MM.1S (cell line): ENCODE measurements around the gene DAB2.

ENCODE experiments used
- DNase-seq: peaks from one replicate; pipeline ENCODE4 v3.0.0-alpha.2; 2015
- H2AFZ ChIP-seq: fragments of 300-600 bp; sonication (generic); 2 replicates; pipeline ENCODE4 v1.6.0; 2016; ENCODE audit warnings: antibody characterized with exemption, low read length
- H3F3A ChIP-seq: fragments of 300-600 bp; sonication (generic); 2 replicates; pipeline ENCODE4 v1.6.1; 2016; ENCODE audit warnings: mild to moderate bottlenecking, antibody characterized with exemption, low read length, moderate library complexity, mixed read lengths; ENCODE audit not compliant: insufficient read depth
- H3K27ac ChIP-seq: fragments of 300-600 bp; sonication (generic); 2 replicates; pipeline ENCODE4 v1.5.1; 2016; ENCODE audit warnings: mild to moderate bottlenecking, low read length
- H3K27me3 ChIP-seq: fragments of 300-600 bp; sonication (generic); replicated peaks from 2 replicates; pipeline ENCODE4 v1.6.0; 2016; ENCODE audit warnings: low read length; ENCODE audit not compliant: insufficient read depth
- H3K36me3 ChIP-seq: fragments of 300-600 bp; sonication (generic); replicated peaks from 2 replicates; pipeline ENCODE4 v1.6.1; 2016; ENCODE audit warnings: mild to moderate bottlenecking, low read length, mixed read lengths; ENCODE audit not compliant: insufficient read depth
- H3K4me1 ChIP-seq: fragments of 300-600 bp; sonication (generic); 2 replicates; pipeline ENCODE4 v1.6.1; 2016; ENCODE audit warnings: low read length, mixed read lengths
- H3K4me2 ChIP-seq: fragments of 300-600 bp; sonication (generic); 2 replicates; pipeline ENCODE4 v1.6.0; 2016; ENCODE audit warnings: low read depth, low read length
- H3K4me3 ChIP-seq: fragments of 300-600 bp; sonication (generic); 2 replicates; pipeline ENCODE4 v1.5.1; 2016; ENCODE audit warnings: low read length, mixed read lengths
- H3K79me2 ChIP-seq: fragments of 300-600 bp; sonication (generic); 2 replicates; pipeline ENCODE4 v1.6.1; 2016; ENCODE audit warnings: mixed run types, low read length, mixed read lengths
- H3K9ac ChIP-seq: fragments of 300-600 bp; sonication (generic); 2 replicates; pipeline ENCODE4 v1.6.1; 2016; ENCODE audit warnings: low read length, mixed read lengths
- H3K9me2 ChIP-seq: fragments of 300-600 bp; sonication (generic); replicated peaks from 2 replicates; pipeline ENCODE4 v1.6.1; 2016; ENCODE audit warnings: mild to moderate bottlenecking, low read length, mixed read lengths; ENCODE audit not compliant: insufficient read depth
- H3K9me3 ChIP-seq: fragments of 300-600 bp; sonication (generic); replicated peaks from 2 replicates; pipeline ENCODE4 v1.6.1; 2016; ENCODE audit warnings: mild to moderate bottlenecking, low read length, mixed read lengths; ENCODE audit not compliant: insufficient read depth
- H4K20me1 ChIP-seq: fragments of 300-600 bp; sonication (generic); 2 replicates; pipeline ENCODE4 v1.6.1; 2016; ENCODE audit warnings: mild to moderate bottlenecking, low read length, moderate library complexity, mixed read lengths; ENCODE audit not compliant: insufficient read depth
- EZH2 ChIP-seq: fragments of 300-600 bp; sonication (generic); optimal IDR thresholded peaks from 2 replicates; pipeline ENCODE3; 2017; ENCODE audit warnings: low read depth, mild to moderate bottlenecking, antibody characterized with exemption, low read length, mixed read lengths
- EZH2phosphoT487 ChIP-seq: fragments of 300-600 bp; sonication (generic); IDR thresholded peaks from 2 replicates; pipeline ENCODE4 v1.6.1; 2018; ENCODE audit warnings: antibody characterized with exemption, low read length
- TF ChIP-seq, protein P1 (sequence below): fragments of 300-600 bp; sonication (generic); IDR thresholded peaks from 2 replicates; pipeline ENCODE4 v1.5.1; 2016; ENCODE audit warnings: antibody characterized with exemption, low read length, mixed read lengths

Gene DAB2

GRCh38 chr5:39447059-39447458 is 22.3 kb upstream of the DAB2 start:
- H3F3A ChIP-seq: no peaks in the 10 kb centered on the region
- H3K9me3 ChIP-seq: no peaks in the 10 kb centered on the region
- TF ChIP-seq EZH2: no peak
- TF ChIP-seq EZH2phosphoT487: no peak
- TF ChIP-seq, protein P1, sequence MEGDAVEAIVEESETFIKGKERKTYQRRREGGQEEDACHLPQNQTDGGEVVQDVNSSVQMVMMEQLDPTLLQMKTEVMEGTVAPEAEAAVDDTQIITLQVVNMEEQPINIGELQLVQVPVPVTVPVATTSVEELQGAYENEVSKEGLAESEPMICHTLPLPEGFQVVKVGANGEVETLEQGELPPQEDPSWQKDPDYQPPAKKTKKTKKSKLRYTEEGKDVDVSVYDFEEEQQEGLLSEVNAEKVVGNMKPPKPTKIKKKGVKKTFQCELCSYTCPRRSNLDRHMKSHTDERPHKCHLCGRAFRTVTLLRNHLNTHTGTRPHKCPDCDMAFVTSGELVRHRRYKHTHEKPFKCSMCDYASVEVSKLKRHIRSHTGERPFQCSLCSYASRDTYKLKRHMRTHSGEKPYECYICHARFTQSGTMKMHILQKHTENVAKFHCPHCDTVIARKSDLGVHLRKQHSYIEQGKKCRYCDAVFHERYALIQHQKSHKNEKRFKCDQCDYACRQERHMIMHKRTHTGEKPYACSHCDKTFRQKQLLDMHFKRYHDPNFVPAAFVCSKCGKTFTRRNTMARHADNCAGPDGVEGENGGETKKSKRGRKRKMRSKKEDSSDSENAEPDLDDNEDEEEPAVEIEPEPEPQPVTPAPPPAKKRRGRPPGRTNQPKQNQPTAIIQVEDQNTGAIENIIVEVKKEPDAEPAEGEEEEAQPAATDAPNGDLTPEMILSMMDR: no peak
- no peaks in the 10 kb centered on the region for H4K20me1 ChIP-seq
- DNase-seq: no peak
- H3K9me2 ChIP-seq: no peaks in the 10 kb centered on the region
- no peak overlapping the region for H3K9ac ChIP-seq
- no peak overlapping the region for H3K4me2 ChIP-seq
- no peaks in the 10 kb centered on the region for H3K27me3 ChIP-seq
- no peak overlapping the region for H2AFZ ChIP-seq
- H3K27ac ChIP-seq: no peak overlapping the region
- H3K4me3 ChIP-seq: no peak overlapping the region
- no peaks in the 10 kb centered on the region for H3K36me3 ChIP-seq
- no peaks in the 10 kb centered on the region for H3K4me1 ChIP-seq
- no peaks in the 10 kb centered on the region for H3K79me2 ChIP-seq

GRCh38 chr5:39446231-39446630 is 21.5 kb upstream of the DAB2 start:
- no peaks in the 10 kb centered on the region for H4K20me1 ChIP-seq
- no peaks in the 10 kb centered on the region for H3K79me2 ChIP-seq
- DNase-seq: no peak
- H3K36me3 ChIP-seq: no peaks in the 10 kb centered on the region
- H2AFZ ChIP-seq: no peak overlapping the region
- no peak overlapping the region for H3K4me3 ChIP-seq
- no peaks in the 10 kb centered on the region for H3K27me3 ChIP-seq
- H3K27ac ChIP-seq: no peak overlapping the region
- no peak overlapping the region for H3K4me2 ChIP-seq
- no peaks in the 10 kb centered on the region for H3K9me3 ChIP-seq
- no peak overlapping the region for H3K9ac ChIP-seq
- H3F3A ChIP-seq: no peaks in the 10 kb centered on the region
- no peaks in the 10 kb centered on the region for H3K4me1 ChIP-seq
- TF ChIP-seq EZH2 (no peak), EZH2phosphoT487 (no peak)
- TF ChIP-seq, protein P1: no peak
- no peaks in the 10 kb centered on the region for H3K9me2 ChIP-seq

GRCh38 chr5:39443911-39444310 is 19.1 kb upstream of the DAB2 start:
- no peak overlapping the region for H3K9ac ChIP-seq
- no peaks in the 10 kb centered on the region for H3K9me3 ChIP-seq
- H3K4me3 ChIP-seq: no peak overlapping the region
- no peaks in the 10 kb centered on the region for H3K79me2 ChIP-seq
- no peak overlapping the region for H3K27ac ChIP-seq
- no peaks in the 10 kb centered on the region for H4K20me1 ChIP-seq
- no peaks in the 10 kb centered on the region for H3K4me1 ChIP-seq
- no peaks in the 10 kb centered on the region for H3K36me3 ChIP-seq
- H2AFZ ChIP-seq: no peak overlapping the region
- H3K27me3 ChIP-seq: no peaks in the 10 kb centered on the region
- no peak for DNase-seq
- TF ChIP-seq EZH2phosphoT487: no peak
- TF ChIP-seq EZH2: no peak
- TF ChIP-seq, protein P1: no peak
- no peak overlapping the region for H3K4me2 ChIP-seq
- H3K9me2 ChIP-seq: no peaks in the 10 kb centered on the region
- no peaks in the 10 kb centered on the region for H3F3A ChIP-seq

GRCh38 chr5:39442991-39443390 is 18.2 kb upstream of the DAB2 start:
- Histone ChIP-seq H3K79me2 (no peaks in the 10 kb centered on the region), H2AFZ (no peak overlapping the region), H3K4me1 (no peaks in the 10 kb centered on the region), H3K27ac (no peak overlapping the region), H3K9me2 (no peaks in the 10 kb centered on the region), H3K27me3 (no peaks in the 10 kb centered on the region), H3K9me3 (no peaks in the 10 kb centered on the region), H3K4me3 (no peak overlapping the region), H3K9ac (no peak overlapping the region), H3K4me2 (no peak overlapping the region), H3F3A (no peaks in the 10 kb centered on the region), H4K20me1 (no peaks in the 10 kb centered on the region), H3K36me3 (no peaks in the 10 kb centered on the region)
- DNase-seq: no peak
- no peak for TF ChIP-seq EZH2phosphoT487
- TF ChIP-seq, protein P1: no peak
- no peak for TF ChIP-seq EZH2
